ENCODE data around the gene KAT6B.

DNA sequence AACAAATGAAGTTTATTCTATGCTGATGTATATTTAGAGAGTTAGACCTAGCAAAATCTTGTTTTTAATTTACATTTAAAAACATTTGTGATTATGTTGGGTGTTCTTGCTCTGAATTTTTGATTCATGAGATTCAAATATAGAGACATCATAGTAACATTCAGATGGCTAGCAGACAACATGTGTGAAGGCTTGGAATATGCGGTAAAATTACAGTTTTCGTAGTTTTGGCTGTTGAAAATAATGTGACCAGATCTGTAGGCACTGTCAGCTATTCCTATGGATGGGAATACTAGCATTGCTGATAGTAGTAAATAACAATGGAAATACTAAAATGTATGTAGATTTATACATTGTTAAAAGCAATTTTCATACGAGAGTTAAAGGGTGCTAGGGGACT is 131.9 kb downstream of the KAT6B start:
- TF ChIP-seq, protein P1, sequence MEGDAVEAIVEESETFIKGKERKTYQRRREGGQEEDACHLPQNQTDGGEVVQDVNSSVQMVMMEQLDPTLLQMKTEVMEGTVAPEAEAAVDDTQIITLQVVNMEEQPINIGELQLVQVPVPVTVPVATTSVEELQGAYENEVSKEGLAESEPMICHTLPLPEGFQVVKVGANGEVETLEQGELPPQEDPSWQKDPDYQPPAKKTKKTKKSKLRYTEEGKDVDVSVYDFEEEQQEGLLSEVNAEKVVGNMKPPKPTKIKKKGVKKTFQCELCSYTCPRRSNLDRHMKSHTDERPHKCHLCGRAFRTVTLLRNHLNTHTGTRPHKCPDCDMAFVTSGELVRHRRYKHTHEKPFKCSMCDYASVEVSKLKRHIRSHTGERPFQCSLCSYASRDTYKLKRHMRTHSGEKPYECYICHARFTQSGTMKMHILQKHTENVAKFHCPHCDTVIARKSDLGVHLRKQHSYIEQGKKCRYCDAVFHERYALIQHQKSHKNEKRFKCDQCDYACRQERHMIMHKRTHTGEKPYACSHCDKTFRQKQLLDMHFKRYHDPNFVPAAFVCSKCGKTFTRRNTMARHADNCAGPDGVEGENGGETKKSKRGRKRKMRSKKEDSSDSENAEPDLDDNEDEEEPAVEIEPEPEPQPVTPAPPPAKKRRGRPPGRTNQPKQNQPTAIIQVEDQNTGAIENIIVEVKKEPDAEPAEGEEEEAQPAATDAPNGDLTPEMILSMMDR (IDR thresholded peaks at IDR 0.05), result no peak
- no peak for TF ChIP-seq EZH2 (IDR thresholded peaks at IDR 0.05; ENCODE audit: borderline replicate concordance, insufficient read depth, low read depth, low read length, poor library complexity, severe bottlenecking)
